Natural killer cell (primary cell): ENCODE measurements around the gene NR6A1. TPM values are rescaled to one million over a fixed set of nuclear protein-coding genes. Genes with fewer than 3 reads are reported as not detected.

Experiments
- ATAC-seq, 3 donors: fragments of 150-1000 bp in 2 of 3; fragments of 200-7000 bp in 1 of 3; cut with Tn5 transposase; 1 replicate in 1 of 3; 2 replicates in 2 of 3; pipeline ENCODE4 v1.10.0; 2021; ENCODE audit warnings: mild to moderate bottlenecking in 2 of 3, moderate library complexity in 2 of 3
- DNase-seq, 2 donors: peaks; one replicate each; pipeline versions ENCODE4 v3.0.0 to v3.0.0-alpha.2; 2013 to 2021; ENCODE audit warnings: mixed read lengths in 1 of 2
- H3K27ac ChIP-seq: one replicate; pipeline ENCODE4 v1.5.1; 2013; ENCODE audit warnings: mild to moderate bottlenecking, low read length
- H3K27me3 ChIP-seq: one replicate; pipeline ENCODE4 v1.6.1; 2013; ENCODE audit warnings: low read length; ENCODE audit not compliant: control insufficient read depth, insufficient read depth
- H3K36me3 ChIP-seq: one replicate; pipeline ENCODE4 v1.6.1; 2013; ENCODE audit warnings: low read length; ENCODE audit not compliant: control insufficient read depth, insufficient read depth
- H3K4me1 ChIP-seq: one replicate; pipeline ENCODE4 v1.6.1; 2013; ENCODE audit warnings: low read length; ENCODE audit not compliant: control insufficient read depth, insufficient read depth
- H3K4me3 ChIP-seq: one replicate; pipeline ENCODE4 v1.5.1; 2013; ENCODE audit warnings: low read length
- H3K9me3 ChIP-seq: one replicate; pipeline ENCODE4 v1.6.1; 2013; ENCODE audit warnings: low read length; ENCODE audit not compliant: control insufficient read depth, insufficient read depth
- H3K27ac Mint-ChIP-seq, 2 donors: one replicate each; pipeline ENCODE4 v1.8.0; 2022; ENCODE audit warnings: mild to moderate bottlenecking in 2 of 2, mixed read lengths in 2 of 2, moderate library complexity in 1 of 2
- H3K27me3 Mint-ChIP-seq, 2 donors: one replicate each; pipeline ENCODE4 v1.8.0; 2022; ENCODE audit warnings: low read depth in 2 of 2, mixed read lengths in 2 of 2
- H3K36me3 Mint-ChIP-seq: one replicate; pipeline ENCODE4 v1.8.0; 2022; ENCODE audit warnings: mixed read lengths
- H3K4me1 Mint-ChIP-seq, 2 donors: one replicate each; pipeline ENCODE4 v1.8.0; 2022; ENCODE audit warnings: mixed read lengths in 2 of 2
- H3K4me3 Mint-ChIP-seq: one replicate; pipeline ENCODE4 v1.8.0; 2022; ENCODE audit warnings: mild to moderate bottlenecking, moderate library complexity, mixed read lengths
- H3K9me3 Mint-ChIP-seq, 2 donors: one replicate each; pipeline ENCODE4 v1.8.0; 2022; ENCODE audit warnings: mixed read lengths in 2 of 2
- WGBS: methylation state at CpG from one replicate; pipeline ENCODE4 v1.1.7; 2013; ENCODE audit warnings: missing lambda C conversion rate; ENCODE audit not compliant: insufficient coverage; 5-methylcytosine and 5-hydroxymethylcytosine counted together
- intact Hi-C: fragments of 100-400 bp; cut with micrococcal nuclease; formaldehyde crosslinking; loops from one replicate; pipeline ENCODE4 v1.14.2; 2022
- total RNA-seq, 4 donors: library from RNA; stranded (reverse); fragments of 120-200 nt in 1 of 4; gene quantifications; one replicate each; pipeline versions ENCODE4 v1.2.3 to v1.2.4, GENCODE V29; 2013 to 2022
- TF ChIP-seq, protein P1 (sequence below): fragments of 200-600 bp; IDR thresholded peaks from one replicate; pipeline ENCODE4 v1.8.0; 2022; ENCODE audit warnings: antibody characterized with exemption

NR6A1 gene
- total RNA-seq, 3 donors from 2014 or later (not counting 1 experiment from before 2014, with no cell fraction given): 0.07 to 0.75 (median 0.49) TPM

DNA sequence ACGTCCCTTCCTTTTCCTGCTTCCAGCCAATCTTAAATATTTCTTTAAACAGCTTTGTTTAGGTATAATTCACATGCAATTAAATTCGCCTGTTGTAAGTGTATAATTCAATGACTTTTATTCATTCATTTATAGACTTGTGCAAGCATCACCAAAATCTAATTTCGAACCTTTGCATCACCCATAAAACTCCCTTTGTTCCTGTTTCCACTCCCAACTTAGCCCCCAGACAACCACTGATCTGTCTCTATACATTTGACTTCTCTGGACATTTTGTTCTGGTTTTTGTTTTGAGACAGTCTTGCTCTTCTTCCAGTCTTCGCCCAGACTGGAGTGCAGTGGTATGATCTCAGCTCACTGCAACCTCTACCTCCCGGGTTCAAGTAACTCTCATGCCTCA lies 71.5 kb downstream of the NR6A1 start:
- ATAC-seq: no peak
- H3K4me3 Mint-ChIP-seq: no peak overlapping the region
- intact Hi-C loops: no loop called here

DNA sequence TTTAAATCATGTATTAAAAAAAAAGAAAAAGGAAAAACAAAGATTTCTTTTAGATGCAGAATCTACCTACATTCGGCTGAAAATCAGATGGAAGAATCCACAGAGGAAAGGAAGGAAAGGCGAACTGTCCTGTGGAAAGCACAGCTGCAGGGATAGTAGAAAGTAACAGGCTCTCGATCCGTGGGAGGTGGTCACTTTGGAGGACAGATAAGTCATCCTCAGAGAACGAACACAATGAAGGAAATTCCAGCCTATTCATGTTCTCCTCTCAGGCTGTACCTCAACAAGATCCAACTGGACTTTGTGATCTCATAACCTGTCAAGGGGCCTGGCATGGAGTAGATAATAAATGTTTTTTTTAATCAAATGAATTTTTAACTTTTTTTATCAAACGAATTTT lies 72.8 kb downstream of the NR6A1 start:
- intact Hi-C loops: no loop called here
- Histone ChIP-seq H3K27me3 (no peaks in the 10 kb centered on the region), H3K4me3 (no peak overlapping the region), H3K9me3 (no peaks in the 10 kb centered on the region), H3K4me1 (peaks cover 6% of the 10 kb centered on the region), H3K27ac (no peak overlapping the region), H3K36me3 (no peaks in the 10 kb centered on the region)
- TF ChIP-seq, protein P1, sequence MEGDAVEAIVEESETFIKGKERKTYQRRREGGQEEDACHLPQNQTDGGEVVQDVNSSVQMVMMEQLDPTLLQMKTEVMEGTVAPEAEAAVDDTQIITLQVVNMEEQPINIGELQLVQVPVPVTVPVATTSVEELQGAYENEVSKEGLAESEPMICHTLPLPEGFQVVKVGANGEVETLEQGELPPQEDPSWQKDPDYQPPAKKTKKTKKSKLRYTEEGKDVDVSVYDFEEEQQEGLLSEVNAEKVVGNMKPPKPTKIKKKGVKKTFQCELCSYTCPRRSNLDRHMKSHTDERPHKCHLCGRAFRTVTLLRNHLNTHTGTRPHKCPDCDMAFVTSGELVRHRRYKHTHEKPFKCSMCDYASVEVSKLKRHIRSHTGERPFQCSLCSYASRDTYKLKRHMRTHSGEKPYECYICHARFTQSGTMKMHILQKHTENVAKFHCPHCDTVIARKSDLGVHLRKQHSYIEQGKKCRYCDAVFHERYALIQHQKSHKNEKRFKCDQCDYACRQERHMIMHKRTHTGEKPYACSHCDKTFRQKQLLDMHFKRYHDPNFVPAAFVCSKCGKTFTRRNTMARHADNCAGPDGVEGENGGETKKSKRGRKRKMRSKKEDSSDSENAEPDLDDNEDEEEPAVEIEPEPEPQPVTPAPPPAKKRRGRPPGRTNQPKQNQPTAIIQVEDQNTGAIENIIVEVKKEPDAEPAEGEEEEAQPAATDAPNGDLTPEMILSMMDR: no peak
- H3K27me3 Mint-ChIP-seq: no peaks in the 10 kb centered on the region
- peaks cover 44 to 46% of the 10 kb centered on the region in 2 donors for H3K4me1 Mint-ChIP-seq
- peak overlapping the region; percentile 56 to 72 for H3K27ac Mint-ChIP-seq
- H3K4me3 Mint-ChIP-seq: no peak overlapping the region
- H3K9me3 Mint-ChIP-seq: no peaks in the 10 kb centered on the region
- no peaks in the 10 kb centered on the region for H3K36me3 Mint-ChIP-seq
- no peak for ATAC-seq
- DNase-seq: no peak
- 72% methylated on average over 5 of the region's 6 CpGs for WGBS

More for the DNA sequence above, 71.5 kb downstream of the NR6A1 start:
- Mint-ChIP-seq H3K4me1 (peaks cover 38 to 41% of the 10 kb centered on the region in 2 donors), H3K36me3 (no peaks in the 10 kb centered on the region), H3K27me3 (no peaks in the 10 kb centered on the region), H3K27ac (peak overlapping the region; percentile 56), H3K9me3 (no peaks in the 10 kb centered on the region)
- no peaks in the 10 kb centered on the region for H3K9me3 ChIP-seq
- TF ChIP-seq, protein P1: no peak
- no peak for DNase-seq
- peaks cover 6% of the 10 kb centered on the region for H3K4me1 ChIP-seq
- H3K27me3 ChIP-seq: no peaks in the 10 kb centered on the region
- no peak overlapping the region for H3K27ac ChIP-seq
- no peak overlapping the region for H3K4me3 ChIP-seq
- H3K36me3 ChIP-seq: no peaks in the 10 kb centered on the region
- 89% methylated on average over 4 of the region's 5 CpGs for WGBS

- DNase-seq (no peak), ATAC-seq (peak in 1 of 3 donors; percentile 37)
- Mint-ChIP-seq H3K36me3 (no peaks in the 10 kb centered on the region), H3K27ac (peak overlapping the region; percentile 56 to 72), H3K9me3 (no peaks in the 10 kb centered on the region), H3K4me1 (peaks cover 41 to 45% of the 10 kb centered on the region in 2 donors), H3K27me3 (no peaks in the 10 kb centered on the region), H3K4me3 (no peak overlapping the region)
- intact Hi-C loops: no loop called here
- Histone ChIP-seq H3K4me1 (peaks cover 6% of the 10 kb centered on the region), H3K9me3 (no peaks in the 10 kb centered on the region), H3K27ac (no peak overlapping the region), H3K36me3 (peaks cover 1% of the 10 kb centered on the region), H3K4me3 (no peak overlapping the region), H3K27me3 (no peaks in the 10 kb centered on the region)
- WGBS: 92% methylated on average over 3 of the region's 5 CpGs
- TF ChIP-seq, protein P1: no peak
Observed at GRCh38 chr9:124697326-124698200, 73.5 kb downstream of the NR6A1 start.
